ENCODE measurements around the gene ABCB10.
A peak's percentile ranks its signal among the peaks of the same experiment; 100 is the strongest.
"Not testable (repeated sequence)": the region's sequence is repeated elsewhere in the genome, so short reads cannot be mapped to it uniquely, and the experiment has no call there.

ABCB10 gene

DNA sequence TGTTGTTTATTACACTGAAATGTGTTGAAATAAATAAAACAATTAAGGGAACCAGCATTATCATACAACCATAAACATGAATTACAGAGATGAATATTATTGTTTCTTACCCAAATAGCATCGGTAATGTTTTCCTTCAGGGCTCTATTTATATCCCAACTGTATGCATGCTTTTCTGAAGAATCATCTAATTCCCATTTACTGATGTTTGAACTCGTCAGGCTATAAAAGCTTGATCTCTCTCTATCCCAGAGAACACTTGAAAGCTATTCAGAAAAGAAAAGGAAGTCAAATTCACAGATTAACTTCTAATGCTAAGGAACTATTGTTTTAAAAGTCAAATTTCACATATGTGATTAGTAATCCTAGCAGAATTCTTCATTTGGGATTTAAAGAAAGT is 62.7 kb downstream of the ABCB10 start:
- no peaks in the 10 kb centered on the region for H3K4me1 Mint-ChIP-seq
- no peaks in the 10 kb centered on the region for H3K27me3 Mint-ChIP-seq
- H3K36me3 Mint-ChIP-seq, result peaks cover 33 to 47% of the 10 kb centered on the region in 2 donors
- no peak overlapping the region for H3K4me3 Mint-ChIP-seq
- ATAC-seq (replicated peaks), result no peak
- no peaks in the 10 kb centered on the region for H3K9me3 Mint-ChIP-seq
- no peak overlapping the region for H3K27ac Mint-ChIP-seq
- no peak for DNase-seq

DNA sequence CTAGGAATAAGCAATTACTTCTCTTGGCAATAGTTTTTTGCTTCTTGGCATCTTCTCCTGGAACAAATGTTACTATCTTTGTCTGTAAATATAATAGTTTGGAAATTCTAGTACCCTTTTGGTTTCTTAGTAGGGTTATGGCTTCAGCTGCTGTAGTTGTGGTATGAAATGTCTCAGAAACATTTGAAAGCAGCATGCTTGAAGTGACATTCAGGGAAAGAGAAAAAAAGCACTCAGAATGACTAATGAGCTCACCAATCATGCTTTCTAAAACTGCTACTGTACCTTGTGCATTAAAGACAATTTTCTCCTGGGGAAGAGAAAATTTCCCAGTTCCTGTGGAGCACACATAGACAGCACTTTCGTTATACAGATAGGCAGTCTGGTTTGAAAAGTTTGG is 71.3 kb downstream of the ABCB10 start:
- H3K4me1 Mint-ChIP-seq, result peaks cover 5% of the 10 kb centered on the region in 2 donors
- H3K36me3 Mint-ChIP-seq, result peaks cover 35 to 55% of the 10 kb centered on the region in 2 donors
- H3K27ac Mint-ChIP-seq, result peak overlapping the region; percentile 37
- no peaks in the 10 kb centered on the region for H3K27me3 Mint-ChIP-seq
- DNase-seq (no peak), ATAC-seq (replicated peaks) (peak in 1 of 2 donors; percentile 41)
- H3K4me3 Mint-ChIP-seq, result no peak overlapping the region
- no peaks in the 10 kb centered on the region for H3K9me3 Mint-ChIP-seq

DNA sequence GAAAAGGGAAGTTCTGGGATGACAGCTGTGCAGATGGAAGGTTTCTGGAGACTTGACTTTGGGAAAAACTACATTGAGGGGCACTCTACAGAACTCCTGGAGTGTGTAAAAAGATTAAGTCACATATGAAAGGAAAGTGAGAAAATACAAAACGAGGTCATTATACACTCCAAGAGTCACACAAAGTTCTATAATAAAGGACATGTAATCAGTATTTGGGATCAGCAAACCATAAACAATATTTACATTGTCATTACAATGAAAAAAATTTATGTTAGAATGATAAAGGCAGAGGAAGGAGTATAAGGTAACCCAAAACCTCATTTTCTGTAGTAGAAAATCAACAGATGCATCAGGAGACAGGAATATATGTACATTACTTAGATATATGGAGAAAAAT is 73.2 kb downstream of the ABCB10 start:
- Mint-ChIP-seq H3K36me3 (peaks cover 39 to 61% of the 10 kb centered on the region in 2 donors), H3K9me3 (no peaks in the 10 kb centered on the region), H3K4me1 (peaks cover 16 to 24% of the 10 kb centered on the region in 2 donors), H3K4me3 (no peak overlapping the region), H3K27me3 (no peaks in the 10 kb centered on the region), H3K27ac (peak overlapping the region; percentile 16)
- no peak for DNase-seq
- no peak for ATAC-seq (replicated peaks)

DNA sequence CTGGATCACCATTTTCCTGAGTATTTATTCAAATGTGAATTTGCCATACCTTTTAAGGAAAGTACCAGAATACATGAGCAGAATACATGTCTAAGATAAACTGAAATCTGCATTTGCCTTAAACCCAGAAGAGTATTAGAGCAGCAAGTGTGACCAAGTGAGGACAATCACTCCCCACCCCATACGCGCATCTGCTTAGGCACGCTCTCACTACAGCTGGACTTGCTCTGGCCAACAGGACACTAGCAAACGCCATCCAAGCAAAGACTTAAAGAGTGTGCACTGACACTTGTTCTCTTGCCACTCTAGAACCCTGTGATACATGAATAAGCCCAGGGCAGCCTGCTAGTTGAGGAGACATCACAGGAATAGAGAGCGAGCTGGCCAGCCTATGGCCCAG is 76.0 kb downstream of the ABCB10 start:
- H3K9me3 Mint-ChIP-seq, result no peaks in the 10 kb centered on the region
- peaks cover 34 to 48% of the 10 kb centered on the region in 2 donors for H3K4me1 Mint-ChIP-seq
- no peak overlapping the region for H3K4me3 Mint-ChIP-seq

DNA sequence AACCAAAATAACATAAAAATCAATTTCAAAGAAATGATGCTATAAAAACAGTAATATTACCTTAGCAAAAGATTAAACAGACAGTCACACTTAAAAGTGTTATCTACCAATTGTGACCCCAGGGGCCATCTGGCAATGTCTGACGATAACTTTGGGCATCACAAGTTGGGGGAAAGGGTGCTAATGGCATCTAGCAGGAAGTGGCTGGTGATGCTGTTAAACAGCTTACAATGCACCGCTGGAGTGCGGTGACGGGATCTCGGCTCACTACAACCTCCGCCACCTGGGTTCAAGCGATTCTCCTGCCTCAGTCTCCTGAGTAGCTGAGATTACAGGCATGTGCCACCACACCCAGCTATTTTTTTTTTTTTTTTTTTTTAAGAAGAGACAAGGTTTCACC is 78.0 kb downstream of the ABCB10 start:
- DNase-seq (peak; percentile 58), ATAC-seq (replicated peaks) (peak; percentile 62)
- H3K4me3 Mint-ChIP-seq, result peak overlapping the region; percentile 39 to 43
- peaks cover 40 to 52% of the 10 kb centered on the region in 2 donors for H3K36me3 Mint-ChIP-seq
- H3K9me3 Mint-ChIP-seq, result no peaks in the 10 kb centered on the region
- H3K27ac Mint-ChIP-seq, result peak overlapping the region; percentile 95
- H3K4me1 Mint-ChIP-seq, result peaks cover 34 to 54% of the 10 kb centered on the region in 2 donors
- no peaks in the 10 kb centered on the region for H3K27me3 Mint-ChIP-seq

More for the DNA sequence above, 76.0 kb downstream of the ABCB10 start:
- no peaks in the 10 kb centered on the region for H3K27me3 Mint-ChIP-seq
- peak overlapping the region; percentile 95 for H3K27ac Mint-ChIP-seq
- no peak for DNase-seq
- peaks cover 34 to 56% of the 10 kb centered on the region in 2 donors for H3K36me3 Mint-ChIP-seq
- ATAC-seq (replicated peaks), result no peak

DNA sequence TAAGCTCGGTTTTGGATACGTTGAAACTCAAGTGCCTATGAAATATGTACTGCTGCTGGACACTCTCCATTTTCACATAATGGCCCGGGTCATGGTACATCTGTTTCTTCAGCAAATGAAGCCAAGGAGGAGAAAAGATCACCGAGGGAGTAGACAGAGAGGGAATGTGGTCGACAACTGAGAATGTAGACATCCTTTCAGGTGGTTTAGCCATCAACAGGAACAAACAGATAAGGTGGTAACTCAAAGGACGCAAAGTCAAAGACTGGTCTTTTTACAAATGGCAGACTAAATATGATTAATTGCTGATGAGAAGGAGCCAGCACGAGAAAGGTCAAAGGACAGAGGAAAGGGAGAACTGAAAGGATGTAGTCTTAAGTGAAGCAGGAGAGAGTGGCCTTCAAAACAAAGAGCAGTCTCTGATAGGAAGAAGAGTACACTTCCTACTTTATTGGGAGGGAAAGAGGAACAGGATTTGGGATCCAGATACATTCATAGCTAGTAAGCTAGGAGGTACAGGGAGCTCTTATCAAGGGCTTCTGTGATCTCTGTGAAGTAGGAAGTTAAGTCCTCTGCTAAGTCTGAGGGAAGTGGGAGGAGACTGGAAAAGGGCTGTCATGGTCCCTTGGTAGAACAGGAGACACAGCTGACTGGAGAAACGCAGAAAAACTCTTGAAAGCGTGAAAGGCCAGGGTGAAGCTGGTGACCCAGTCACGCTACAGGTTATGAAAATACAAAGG is 78.7 kb downstream of the ABCB10 start:
- peaks cover 34 to 54% of the 10 kb centered on the region in 2 donors for H3K4me1 Mint-ChIP-seq
- peak; percentile 83 for DNase-seq
- H3K4me3 Mint-ChIP-seq, result peak overlapping the region; percentile 43 to 54
- peak overlapping the region; percentile 95 for H3K27ac Mint-ChIP-seq
- H3K9me3 Mint-ChIP-seq, result no peaks in the 10 kb centered on the region
- ATAC-seq (replicated peaks), result peak; percentile 87 to 88
- H3K36me3 Mint-ChIP-seq, result peaks cover 39 to 50% of the 10 kb centered on the region in 2 donors
- H3K27me3 Mint-ChIP-seq, result no peaks in the 10 kb centered on the region

DNA sequence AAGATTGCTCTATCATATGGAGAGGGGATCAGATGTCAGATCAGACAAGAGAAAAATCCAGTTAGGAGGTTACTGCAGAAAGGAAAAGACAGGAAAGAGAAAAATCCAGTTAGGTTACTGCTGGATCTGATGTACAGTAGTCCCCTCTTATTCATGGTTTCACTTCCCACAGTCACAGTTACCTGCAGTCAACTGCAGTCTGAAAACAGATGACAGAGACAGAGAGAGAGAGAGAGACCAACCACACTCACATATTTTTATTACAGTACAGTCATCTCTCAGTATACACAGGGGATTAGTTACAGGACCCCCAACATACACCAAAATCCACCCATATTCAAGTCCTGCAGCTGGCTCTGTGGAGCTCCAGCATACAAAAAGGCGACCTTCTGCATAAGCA is 79.7 kb downstream of the ABCB10 start:
- Mint-ChIP-seq H3K27ac (peak overlapping the region; percentile 95), H3K4me3 (peak overlapping the region; percentile 10 to 43), H3K27me3 (no peaks in the 10 kb centered on the region), H3K9me3 (no peaks in the 10 kb centered on the region), H3K36me3 (peaks cover 44 to 54% of the 10 kb centered on the region in 2 donors), H3K4me1 (peaks cover 35 to 57% of the 10 kb centered on the region in 2 donors)
- ATAC-seq (replicated peaks) (peak; percentile 74 to 77), DNase-seq (peak; percentile 40)

DNA sequence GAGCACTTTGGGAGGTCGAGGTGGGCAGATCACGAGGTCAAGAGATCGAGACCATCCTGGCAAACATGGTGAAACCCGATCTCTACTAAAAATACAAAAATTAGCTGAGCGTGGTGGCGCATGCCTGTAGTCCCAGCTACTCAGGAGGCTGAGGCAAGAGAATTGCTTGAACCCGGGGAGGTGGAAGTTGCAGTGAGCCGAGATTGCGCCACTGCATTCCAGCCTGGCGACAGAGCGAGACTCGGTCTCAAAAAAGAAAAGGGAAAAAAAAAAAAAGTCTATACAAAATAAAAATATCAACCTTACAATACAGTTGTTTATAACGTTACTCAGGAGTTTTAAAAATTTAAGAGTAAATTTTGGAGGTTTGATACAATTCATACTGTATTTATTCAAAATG is 82.6 kb downstream of the ABCB10 start:
- peaks cover 22 to 47% of the 10 kb centered on the region in 2 donors for H3K4me1 Mint-ChIP-seq
- H3K27me3 Mint-ChIP-seq; H3K27ac Mint-ChIP-seq; ATAC-seq (replicated peaks); H3K9me3 Mint-ChIP-seq; H3K4me3 Mint-ChIP-seq; DNase-seq: not testable (repeated sequence)
- H3K36me3 Mint-ChIP-seq, result peaks cover 41 to 48% of the 10 kb centered on the region in 2 donors

DNA sequence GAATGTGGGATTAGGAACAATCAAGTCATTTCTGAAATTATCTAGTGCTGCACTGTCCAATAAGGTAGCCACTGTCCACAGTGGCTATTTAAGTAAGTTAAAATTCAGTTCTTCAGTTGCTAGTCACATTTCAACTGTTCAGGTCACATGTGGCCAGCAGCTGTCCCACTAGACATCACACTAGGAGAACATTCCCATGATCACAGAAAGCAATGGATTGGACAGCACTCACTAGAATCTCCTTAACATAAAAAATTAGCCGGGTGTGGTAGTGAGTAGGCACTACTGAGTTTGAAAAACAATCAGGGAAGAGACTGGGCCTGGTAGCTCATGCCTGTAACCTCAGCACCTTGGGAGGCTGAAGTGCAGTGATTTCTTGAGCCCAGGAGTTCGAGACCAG is 84.0 kb downstream of the ABCB10 start:
- peak overlapping the region; percentile 20 for H3K27ac Mint-ChIP-seq
- no peaks in the 10 kb centered on the region for H3K27me3 Mint-ChIP-seq
- H3K9me3 Mint-ChIP-seq, result no peaks in the 10 kb centered on the region
- peaks cover 13 to 35% of the 10 kb centered on the region in 2 donors for H3K4me1 Mint-ChIP-seq
- DNase-seq (no peak), ATAC-seq (replicated peaks) (no peak)
- peaks cover 47 to 56% of the 10 kb centered on the region in 2 donors for H3K36me3 Mint-ChIP-seq
- H3K4me3 Mint-ChIP-seq, result no peak overlapping the region

DNA sequence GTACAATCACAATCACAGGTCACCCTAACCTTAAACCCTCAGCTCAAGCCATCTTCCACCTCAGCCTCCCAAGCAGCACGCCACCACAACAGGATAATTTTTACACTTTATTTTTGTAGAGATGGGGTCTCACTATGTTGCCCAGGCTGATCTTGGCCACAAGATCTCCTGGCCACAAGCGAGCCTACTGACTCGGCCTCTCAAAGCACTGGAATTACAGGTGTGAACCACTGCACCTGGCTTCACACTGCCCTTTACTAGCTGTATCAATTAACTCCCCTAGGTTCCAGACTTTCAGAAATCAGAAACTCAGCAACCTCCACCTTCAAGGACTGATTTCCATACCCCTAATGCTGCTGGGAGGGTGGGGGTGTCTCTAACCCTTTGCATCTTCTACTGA is 87.3 kb downstream of the ABCB10 start:
- DNase-seq (no peak), ATAC-seq (replicated peaks) (peak in 1 of 2 donors; percentile 31)
- H3K4me3 Mint-ChIP-seq, result no peak overlapping the region
- H3K27ac Mint-ChIP-seq, result no peak overlapping the region
- H3K9me3 Mint-ChIP-seq, result no peaks in the 10 kb centered on the region
- peaks cover 44 to 66% of the 10 kb centered on the region in 2 donors for H3K36me3 Mint-ChIP-seq
- no peaks in the 10 kb centered on the region for H3K27me3 Mint-ChIP-seq
- H3K4me1 Mint-ChIP-seq, result peaks cover 7 to 18% of the 10 kb centered on the region in 2 donors

DNA sequence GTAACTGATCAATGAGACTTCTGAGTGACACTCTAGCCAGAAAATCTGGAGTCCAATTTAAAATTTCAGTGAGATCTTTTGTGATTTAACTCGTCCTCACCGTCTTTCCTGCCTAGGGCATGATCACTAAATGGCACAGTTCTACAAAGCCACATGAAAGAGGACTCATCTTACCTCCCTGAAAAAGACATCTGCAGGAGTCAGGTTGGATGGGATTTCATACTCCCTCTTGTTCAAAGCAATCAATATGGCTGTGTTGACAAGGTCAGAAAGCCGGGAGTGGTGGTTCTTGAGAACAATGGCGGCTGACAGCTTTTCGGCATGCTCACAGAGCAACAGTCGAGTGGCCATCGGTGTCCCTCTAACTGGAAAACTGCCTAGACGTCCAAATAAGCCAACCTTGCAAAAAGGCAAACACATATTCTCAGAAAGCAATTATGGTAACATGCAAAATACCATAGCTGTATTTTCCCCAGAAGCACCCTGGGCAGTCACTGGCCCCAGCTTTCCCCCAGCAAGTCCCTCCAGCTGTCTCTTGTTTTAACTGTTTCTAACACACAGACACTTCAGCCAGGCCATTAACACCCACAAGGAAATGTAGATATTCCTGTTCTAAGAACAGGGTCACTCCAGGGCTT is 88.0 kb downstream of the ABCB10 start:
- H3K27ac Mint-ChIP-seq, result peak overlapping the region; percentile 44
- peaks cover 42 to 61% of the 10 kb centered on the region in 2 donors for H3K36me3 Mint-ChIP-seq

DNA sequence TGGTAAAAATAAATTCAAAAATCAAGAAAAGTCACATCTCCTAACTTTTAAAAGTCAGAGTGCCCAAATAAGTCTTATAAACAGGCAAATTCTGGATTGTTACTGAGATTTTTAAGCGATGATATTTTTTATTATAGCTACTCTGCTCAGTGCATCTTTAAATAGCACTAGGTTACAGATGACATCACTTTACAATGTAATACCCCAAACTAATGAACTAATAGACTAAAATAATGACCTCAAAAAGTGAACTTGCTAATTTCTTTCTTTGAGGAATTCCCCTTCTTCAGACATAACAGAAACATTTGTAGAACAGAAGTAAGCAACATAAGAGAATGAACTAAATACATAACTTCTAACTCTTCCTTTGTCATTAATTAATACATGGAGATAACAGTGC is 91.6 kb downstream of the ABCB10 start:
- Mint-ChIP-seq H3K4me3 (no peak overlapping the region), H3K27ac (no peak overlapping the region), H3K27me3 (no peaks in the 10 kb centered on the region), H3K36me3 (peaks cover 32 to 63% of the 10 kb centered on the region in 2 donors), H3K4me1 (peaks cover 6 to 12% of the 10 kb centered on the region in 2 donors), H3K9me3 (no peaks in the 10 kb centered on the region)
- ATAC-seq (replicated peaks) (no peak), DNase-seq (no peak)

More for the DNA sequence above, 88.0 kb downstream of the ABCB10 start:
- H3K9me3 Mint-ChIP-seq, result no peaks in the 10 kb centered on the region
- no peaks in the 10 kb centered on the region for H3K27me3 Mint-ChIP-seq
- no peak overlapping the region for H3K4me3 Mint-ChIP-seq
- H3K4me1 Mint-ChIP-seq, result peaks cover 7 to 17% of the 10 kb centered on the region in 2 donors
- no peak for DNase-seq
- no peak for ATAC-seq (replicated peaks)

All from stimulated activated naive B cell treated with anti-CD40 and anti-IgM and Interleukin-4, amounts not matched to agents 10 μg/mL and 1 μg/mL and 100 μg/mL, for 72 hours (primary cell).